Smooth muscle cell (in vitro differentiated cells): ENCODE results near the gene CTNND2. TPM values are rescaled to one million over a fixed set of nuclear protein-coding genes. Genes with fewer than 3 reads are reported as not detected.
A peak's percentile ranks its signal among the peaks of the same experiment; 100 is the strongest.

Experiments used
- DNase-seq: peaks from one replicate; lab custom pipeline; 2025; ENCODE audit not compliant: unreplicated experiment; lab: John Stamatoyannopoulos, UW
- H2AFZ ChIP-seq: fragments of 200-600 bp; sonication (generic); 2 replicates; pipeline ENCODE4 v1.6.0; 2016; ENCODE audit warnings: antibody characterized with exemption, low read depth, mild to moderate bottlenecking
- H3F3A ChIP-seq: fragments of 200-600 bp; sonication (generic); 2 replicates; pipeline ENCODE4 v1.6.0; 2017; ENCODE audit warnings: antibody characterized with exemption, low read depth
- H3K27ac ChIP-seq: fragments of 200-600 bp; sonication (generic); 2 replicates; pipeline ENCODE4 v1.5.1; 2016; ENCODE audit warnings: low read depth, mild to moderate bottlenecking
- H3K27me3 ChIP-seq: fragments of 200-600 bp; sonication (generic); 2 replicates; pipeline ENCODE4 v1.6.1; 2016; ENCODE audit warnings: low read depth, mild to moderate bottlenecking
- H3K36me3 ChIP-seq: fragments of 200-600 bp; sonication (generic); 2 replicates; pipeline ENCODE4 v1.5.1; 2016; ENCODE audit warnings: low read depth
- H3K4me1 ChIP-seq: fragments of 200-600 bp; sonication (generic); 2 replicates; pipeline ENCODE4 v1.5.1; 2016; ENCODE audit warnings: low read depth
- H3K4me2 ChIP-seq: fragments of 200-600 bp; sonication (generic); 2 replicates; pipeline ENCODE4 v1.6.0; 2016; ENCODE audit warnings: mild to moderate bottlenecking
- H3K4me3 ChIP-seq: fragments of 200-600 bp; sonication (generic); 2 replicates; pipeline ENCODE4 v1.5.1; 2016; ENCODE audit warnings: mild to moderate bottlenecking
- H3K79me2 ChIP-seq: fragments of 200-600 bp; sonication (generic); 2 replicates; pipeline ENCODE4 v1.6.0; 2016; ENCODE audit warnings: low read depth, mild to moderate bottlenecking
- H3K9ac ChIP-seq: fragments of 200-600 bp; sonication (generic); 2 replicates; pipeline ENCODE4 v1.6.0; 2016; ENCODE audit warnings: low read depth
- H3K9me3 ChIP-seq: fragments of 200-600 bp; sonication (generic); replicated peaks from 2 replicates; pipeline ENCODE4 v1.5.1; 2016; ENCODE audit warnings: low read depth
- H4K20me1 ChIP-seq: fragments of 200-600 bp; sonication (generic); 2 replicates; pipeline ENCODE4 v1.6.0; 2016; ENCODE audit warnings: low read depth
- CTCF ChIP-seq: fragments of 200-600 bp; sonication (generic); IDR thresholded peaks from 2 replicates; pipeline ENCODE4 v1.5.1; 2017; ENCODE audit warnings: borderline replicate concordance, mild to moderate bottlenecking, antibody characterized with exemption; ENCODE audit not compliant: insufficient read depth, poor library complexity, severe bottlenecking
- WGBS: methylation state at CpG from one replicate; pipeline ENCODE4 v1.1.7; 2016; ENCODE audit warnings: low lambda C conversion rate; 5-methylcytosine and 5-hydroxymethylcytosine counted together
- polyA plus RNA-seq: library from polyadenylated mRNA; unstranded; fragments of >200 nt; fragmentation: Nextera tagmentation; extraction: Ambion mirVana; gene quantifications from 2 replicates; pipeline ENCODE4 v1.2.1, GENCODE V29; 2016
- total RNA-seq: library from RNA; depleted of rRNA; stranded (reverse); fragments of >200 nt; gene quantifications from 2 replicates; pipeline ENCODE4 v1.2.3, GENCODE V29; 2014

The CTNND2 gene
- total and polyA plus RNA-seq, 2 experiments from 2014 or later: 2.7 to 5.8 TPM

DNA sequence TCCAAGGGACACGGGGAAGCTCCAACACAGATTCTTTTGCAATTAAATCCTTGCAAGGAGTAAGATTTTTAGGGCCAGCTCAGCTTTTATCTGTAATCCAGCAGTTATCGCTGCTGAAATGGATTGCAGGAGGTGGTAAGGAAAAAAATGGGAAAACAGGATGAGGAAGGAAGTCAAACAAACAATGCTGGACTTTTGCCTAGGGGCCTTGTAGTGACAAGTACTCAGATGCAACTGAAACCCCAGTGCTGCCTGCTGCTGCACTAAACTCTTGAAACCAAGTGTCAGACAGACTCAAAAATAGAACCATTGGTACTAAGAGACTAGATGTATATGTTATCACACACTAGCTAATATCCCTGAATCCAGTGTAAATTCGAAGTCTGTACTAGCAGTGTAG is 309.2 kb downstream of the CTNND2 start:
- H3K27me3 ChIP-seq: no peaks in the 10 kb centered on the region
- no peak for DNase-seq
- H3K9ac ChIP-seq: no peak overlapping the region
- H3K4me1 ChIP-seq: peaks cover 3% of the 10 kb centered on the region
- WGBS: 53% methylated on average over 3 of the region's 3 CpGs
- no peaks in the 10 kb centered on the region for H3K36me3 ChIP-seq
- H3K79me2 ChIP-seq: no peaks in the 10 kb centered on the region
- no peak overlapping the region for H2AFZ ChIP-seq
- H3K9me3 ChIP-seq: no peaks in the 10 kb centered on the region
- no peak overlapping the region for H3K4me2 ChIP-seq
- H4K20me1 ChIP-seq: no peaks in the 10 kb centered on the region
- TF ChIP-seq CTCF: no peak
- no peak overlapping the region for H3K27ac ChIP-seq
- no peak overlapping the region for H3K4me3 ChIP-seq
- H3F3A ChIP-seq: no peaks in the 10 kb centered on the region

DNA sequence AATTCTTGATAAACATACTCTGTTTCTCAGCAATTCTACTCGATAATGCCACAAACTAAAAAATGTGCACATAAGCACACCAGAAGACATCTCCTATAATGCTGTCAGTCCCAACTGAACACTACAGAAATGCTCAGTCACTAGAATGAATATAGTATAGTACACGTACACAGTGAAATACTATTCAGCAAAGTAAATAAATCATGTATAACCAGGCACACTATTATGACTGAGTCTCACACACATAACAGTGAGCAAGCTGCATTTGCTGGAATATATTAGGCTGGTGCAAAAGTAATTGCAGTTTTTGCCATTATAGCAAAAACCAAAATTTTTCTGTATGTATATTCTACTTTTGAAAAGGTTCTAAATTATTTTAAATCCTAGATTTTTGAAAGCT is 310.2 kb downstream of the CTNND2 start:
- Histone ChIP-seq H3K9me3 (no peaks in the 10 kb centered on the region), H3K79me2 (no peaks in the 10 kb centered on the region), H3K4me1 (peaks cover 7% of the 10 kb centered on the region), H3K4me2 (no peak overlapping the region), H3K36me3 (no peaks in the 10 kb centered on the region), H2AFZ (no peak overlapping the region), H3K4me3 (no peak overlapping the region), H3F3A (no peaks in the 10 kb centered on the region), H3K9ac (no peak overlapping the region), H3K27ac (no peak overlapping the region), H4K20me1 (no peaks in the 10 kb centered on the region), H3K27me3 (no peaks in the 10 kb centered on the region)
- no peak for TF ChIP-seq CTCF
- no peak for DNase-seq
- WGBS: 98% methylated on average over 2 of the region's 2 CpGs

DNA sequence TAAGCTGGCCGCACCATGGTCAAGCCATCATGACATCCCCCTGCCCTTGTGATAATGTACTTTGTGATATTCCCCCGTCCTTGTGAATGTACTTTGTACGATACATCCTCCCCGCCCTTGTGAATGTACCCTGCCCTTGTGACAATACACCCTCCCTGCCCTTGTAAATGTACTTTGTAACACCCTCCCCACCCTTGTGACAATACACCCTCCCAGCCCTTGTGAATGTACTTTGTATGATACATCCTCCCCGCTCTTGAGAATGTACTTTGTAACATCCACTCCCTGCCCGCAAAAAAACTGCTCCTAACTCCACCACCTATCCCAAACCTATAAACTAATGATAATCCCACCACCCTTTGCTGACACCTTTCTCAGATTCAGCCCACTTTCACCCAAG is 313.8 kb downstream of the CTNND2 start:
- no peaks in the 10 kb centered on the region for H3K27me3 ChIP-seq
- no peak for DNase-seq
- H3K9me3 ChIP-seq: no peaks in the 10 kb centered on the region
- no peak overlapping the region for H3K9ac ChIP-seq
- no peaks in the 10 kb centered on the region for H4K20me1 ChIP-seq
- no peaks in the 10 kb centered on the region for H3K36me3 ChIP-seq
- H3K4me1 ChIP-seq: peaks cover 17% of the 10 kb centered on the region
- H3K27ac ChIP-seq: no peak overlapping the region
- H3K4me3 ChIP-seq: no peak overlapping the region
- H3K4me2 ChIP-seq: no peak overlapping the region
- H2AFZ ChIP-seq: no peak overlapping the region
- no peaks in the 10 kb centered on the region for H3F3A ChIP-seq
- WGBS: 100% methylated on average over 6 of the region's 6 CpGs
- no peaks in the 10 kb centered on the region for H3K79me2 ChIP-seq
- no peak for TF ChIP-seq CTCF

GRCh38 chr5:11588803-11589202 is 315.4 kb downstream of the CTNND2 start:
- peak overlapping the region; percentile 71 for H2AFZ ChIP-seq
- no peaks in the 10 kb centered on the region for H4K20me1 ChIP-seq
- peak overlapping the region; percentile 20 for H3K9ac ChIP-seq
- H3K4me3 ChIP-seq: peak overlapping the region; percentile 36
- H3K4me2 ChIP-seq: peak overlapping the region; percentile 78
- no peaks in the 10 kb centered on the region for H3F3A ChIP-seq
- no peak overlapping the region for H3K27ac ChIP-seq
- 25% methylated on average over 6 of the region's 6 CpGs for WGBS
- no peaks in the 10 kb centered on the region for H3K27me3 ChIP-seq
- no peaks in the 10 kb centered on the region for H3K79me2 ChIP-seq
- no peaks in the 10 kb centered on the region for H3K9me3 ChIP-seq
- DNase-seq: no peak
- no peaks in the 10 kb centered on the region for H3K36me3 ChIP-seq
- H3K4me1 ChIP-seq: peaks cover 14% of the 10 kb centered on the region
- TF ChIP-seq CTCF: no peak
